Measurements from ENCODE around the gene ERBB2. TPM values are rescaled to one million over a fixed set of nuclear protein-coding genes. Genes with fewer than 3 reads are reported as not detected.

The ERBB2 gene
- total and polyA plus RNA-seq, 9 of the 15 experiments (the other 6 are each of a cell fraction or from before 2014, with no cell fraction given), result 0.74 to 5.6 (median 3.3) TPM

- TF ChIP-seq ATF3 (IDR thresholded peaks at IDR 0.05), result peak; percentile 97
- TF ChIP-seq ATF3 (CRISPR knock-in tag; conservative IDR thresholded peaks at IDR 0.05), result no peak; the same call in 1 of the 2 replicates
- TF ChIP-seq MAX (CRISPR knock-in tag; IDR thresholded peaks at IDR 0.05), result peak; percentile 91
- TF ChIP-seq FOXP1 (CRISPR knock-in tag; IDR thresholded peaks at IDR 0.05), result no peak
- TF ChIP-seq NUFIP1 (IDR thresholded peaks at IDR 0.05; ENCODE audit: partially characterized antibody), result peak; percentile 73
- peak; percentile 64 for TF ChIP-seq MAFF (IDR thresholded peaks at IDR 0.05; ENCODE audit: low read length)
- no peak for TF ChIP-seq ZNF668 (CRISPR knock-in tag; IDR thresholded peaks at IDR 0.05)
- peak; percentile 81 for TF ChIP-seq MAFK (IDR thresholded peaks at IDR 0.05; ENCODE audit: low read length)
- no peak for TF ChIP-seq SAP30 (IDR thresholded peaks at IDR 0.05; ENCODE audit: borderline replicate concordance, insufficient read depth, low read depth, low read length, poor library complexity, severe bottlenecking)
- TF ChIP-seq IRF9 (tag; IDR thresholded peaks at IDR 0.05), result no peak
- TF ChIP-seq THRA (IDR thresholded peaks at IDR 0.05), result no peak
- peak; percentile 58; the same call in 1 of the 2 replicates for TF ChIP-seq MEF2D (tag; conservative IDR thresholded peaks at IDR 0.05; ENCODE audit: low read depth)
- TF ChIP-seq SUPT5H (IDR thresholded peaks at IDR 0.05), result peak; percentile 60; the same call in 1 of the 2 replicates
- TF ChIP-seq ZNF263 (CRISPR knock-in tag; IDR thresholded peaks at IDR 0.05; ENCODE audit: borderline replicate concordance), result peak; percentile 89
- TF ChIP-seq ZFP36 (IDR thresholded peaks at IDR 0.05; ENCODE audit: low read depth, low read length, partially characterized antibody), result peak; percentile 26
- peak; percentile 20 to 70; a peak in 2 of 4 replicates for TF ChIP-seq MAZ (CRISPR knock-in tag; conservative IDR thresholded peaks at IDR 0.05 in 1 of 2, IDR thresholded peaks at IDR 0.05 in 1 of 2)
- TF ChIP-seq RUNX1 (IDR thresholded peaks at IDR 0.05; ENCODE audit: low read depth), result no peak
- no peak for TF ChIP-seq ZNF224 (CRISPR knock-in tag; IDR thresholded peaks at IDR 0.05)
- TF ChIP-seq DLX4 (CRISPR knock-in tag; IDR thresholded peaks at IDR 0.05), result no peak
- TF ChIP-seq HLTF (IDR thresholded peaks at IDR 0.05), result peak; percentile 51; the same call in 1 of the 2 replicates
Measured at GRCh38 chr17:39650121-39650579, 49.7 kb upstream of the ERBB2 start (continued).
